Superior temporal gyrus (tissue), 1 donor: ENCODE data around the gene NFKBIL1.
A peak's percentile ranks its signal among the peaks of the same experiment; 100 is the strongest.

Experiments used
- DNase-seq: peaks from one replicate; pipeline ENCODE4 v3.0.0-alpha.2; 2016; ENCODE audit errors: extremely low spot score

NFKBIL1 gene

GRCh38 chr6:31534521-31535040, 12.8 kb upstream of the NFKBIL1 start:
- no peak for DNase-seq

- DNase-seq, result no peak
These were observed 11.7 kb upstream of the NFKBIL1 start for GRCh38 chr6:31535538-31536324.

GRCh38 chr6:31538805-31539400, 8.5 kb upstream of the NFKBIL1 start:
- DNase-seq, result no peak

- no peak for DNase-seq
These were observed 6.8 kb upstream of the NFKBIL1 start for GRCh38 chr6:31540640-31541039.

- no peak for DNase-seq
These were observed 6.2 kb upstream of the NFKBIL1 start for GRCh38 chr6:31541059-31541657.

- peak; percentile 99 for DNase-seq
These were observed 5.5 kb upstream of the NFKBIL1 start, which contains the start of gene DDX39B for GRCh38 chr6:31541658-31542521. TSS of gene DDX39B (minus strand) at chr6:31542003. CDS start at chr6:31540532, 1,471 bp downstream.

- no peak for DNase-seq
These were observed 3.8 kb upstream of the NFKBIL1 start for GRCh38 chr6:31543639-31544038.

GRCh38 chr6:31544676-31545075, 2.7 kb upstream of the NFKBIL1 start:
- no peak for DNase-seq

GRCh38 chr6:31545291-31545690, 2.1 kb upstream of the NFKBIL1 start:
- DNase-seq, result no peak

GRCh38 chr6:31546339-31546957, 960 bp upstream of the NFKBIL1 start, which contains the start of gene ATP6V1G2:
TSS of gene ATP6V1G2 (minus strand) at chr6:31546608. CDS start at chr6:31546559, 49 bp downstream.
- DNase-seq, result peak; percentile 93

GRCh38 chr6:31547727-31548543, 527 bp downstream of the NFKBIL1 start:
- DNase-seq, result no peak

- DNase-seq, result no peak
These were observed 1.1 kb downstream of the NFKBIL1 start for GRCh38 chr6:31548544-31548873.

- peak; percentile 35 for DNase-seq
These were observed 4.0 kb downstream of the NFKBIL1 start for GRCh38 chr6:31551371-31551770.

- DNase-seq, result no peak
These were observed 8.9 kb downstream of the NFKBIL1 start for GRCh38 chr6:31556307-31556706.

GRCh38 chr6:31557443-31558317, 10.3 kb downstream of the NFKBIL1 start:
- no peak for DNase-seq

GRCh38 chr6:31558318-31558625, 10.9 kb downstream of the NFKBIL1 start:
- DNase-seq, result no peak

- DNase-seq, result peak; percentile 41
These were observed 11.5 kb downstream of the NFKBIL1 start for GRCh38 chr6:31558631-31559500.

- DNase-seq, result no peak
These were observed 12.2 kb downstream of the NFKBIL1 start for GRCh38 chr6:31559606-31559957.
